HG03442 (cell line): Measurements from ENCODE around the gene ZNF92.
"Not testable (repeated sequence)": the region's sequence is repeated elsewhere in the genome, so short reads cannot be mapped to it uniquely, and the experiment has no call there.

Experiments used
- ATAC-seq: cut with Tn5 transposase; IDR thresholded peaks from one replicate; pipeline ENCODE4 v1.9.1; 2021; ENCODE audit warnings: mild to moderate bottlenecking, moderate library complexity; ENCODE audit not compliant: unreplicated experiment

Gene ZNF92

GRCh38 chr7:65373608-65374351, at the start of gene ZNF92:
Gene ZNF92, plus strand, starts transcription at chr7:65373855. Its CDS starts 143 bp downstream, at chr7:65373998.
- peak; percentile 100 for ATAC-seq

- no peak for ATAC-seq
Measured at GRCh38 chr7:65325793-65326432, 47.7 kb upstream of the ZNF92 start.

DNA sequence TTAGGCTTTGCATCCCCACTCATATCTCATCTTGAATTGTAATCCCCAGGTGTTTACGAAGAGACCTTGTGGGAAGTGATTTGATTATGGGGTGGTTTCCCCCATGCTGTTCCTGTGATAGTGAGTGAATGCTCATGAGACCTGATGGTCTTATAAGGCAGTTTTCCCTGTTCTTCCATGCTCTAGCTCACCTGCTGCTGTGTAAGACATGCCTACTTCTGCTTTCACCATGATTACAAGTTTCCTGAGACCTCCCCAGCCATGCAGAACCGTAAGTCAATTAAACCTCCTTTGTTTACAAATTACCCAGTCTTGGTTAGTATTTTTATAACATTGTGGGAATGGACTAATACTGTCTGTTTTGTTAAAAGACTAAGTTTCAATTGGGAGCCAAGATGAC, 35.3 kb upstream of the ZNF92 start:
- peak; percentile 64 for ATAC-seq

DNA sequence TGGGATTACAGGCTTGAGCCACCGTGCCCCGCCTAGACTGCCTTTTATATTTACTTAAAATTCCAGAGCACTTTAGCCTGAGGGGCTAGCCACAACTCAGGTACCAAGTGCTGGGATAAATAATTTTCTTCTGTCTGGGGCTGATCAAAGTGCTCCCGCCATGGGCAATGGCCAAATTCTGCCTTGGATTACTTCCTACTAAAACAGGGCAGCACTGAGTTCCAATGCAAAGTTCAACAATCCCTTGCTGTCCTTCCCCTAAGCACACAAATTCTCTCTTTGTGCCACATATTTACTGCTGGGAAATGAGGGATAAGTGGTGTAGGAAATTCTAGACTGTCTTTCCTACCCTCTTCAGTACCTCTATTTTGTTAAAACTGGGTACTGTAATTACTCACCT, 34.4 kb upstream of the ZNF92 start:
- no peak for ATAC-seq

GRCh38 chr7:65342723-65343629, 30.7 kb upstream of the ZNF92 start:
- ATAC-seq: no peak

DNA sequence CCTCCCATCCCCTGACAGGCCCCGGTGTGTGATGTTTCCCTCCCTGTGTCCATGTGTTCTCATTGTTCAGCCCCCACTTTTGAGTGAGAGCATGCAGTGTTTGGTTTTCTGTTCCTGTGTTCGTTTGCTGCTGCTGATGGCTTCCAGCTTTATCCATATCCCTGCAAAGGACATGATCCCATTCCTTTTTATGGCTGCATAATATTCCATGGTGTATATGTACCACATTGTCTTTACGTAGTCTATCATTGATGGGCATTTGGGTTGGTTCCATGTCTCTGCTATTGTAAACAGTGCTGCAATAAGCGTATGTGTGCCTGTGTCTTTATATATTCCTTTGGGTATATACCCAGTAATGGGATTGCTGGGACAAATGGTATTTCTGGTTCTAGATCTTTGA, 29.1 kb upstream of the ZNF92 start:
- ATAC-seq: not testable (repeated sequence)

GRCh38 chr7:65354263-65354662, 19.4 kb upstream of the ZNF92 start:
- ATAC-seq: no peak

DNA sequence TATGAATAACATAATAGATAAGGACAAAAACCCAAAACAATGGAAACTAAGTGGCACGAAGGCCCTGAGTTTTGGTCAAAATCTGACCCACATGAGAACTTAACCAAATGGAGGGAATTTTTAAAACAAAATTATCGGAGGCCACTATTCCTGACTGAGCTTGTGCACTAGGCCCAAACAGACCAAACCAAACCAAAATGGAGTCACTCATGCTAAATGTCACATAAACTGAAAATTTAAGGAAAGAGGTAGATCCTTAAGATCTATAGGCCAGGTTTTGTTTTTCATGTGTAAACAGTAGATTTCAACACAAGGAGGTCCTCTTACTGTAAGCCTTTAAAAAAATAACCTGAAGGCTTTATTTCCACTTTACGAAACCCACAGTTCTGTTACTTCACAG, 3.8 kb upstream of the ZNF92 start:
- no peak for ATAC-seq

DNA sequence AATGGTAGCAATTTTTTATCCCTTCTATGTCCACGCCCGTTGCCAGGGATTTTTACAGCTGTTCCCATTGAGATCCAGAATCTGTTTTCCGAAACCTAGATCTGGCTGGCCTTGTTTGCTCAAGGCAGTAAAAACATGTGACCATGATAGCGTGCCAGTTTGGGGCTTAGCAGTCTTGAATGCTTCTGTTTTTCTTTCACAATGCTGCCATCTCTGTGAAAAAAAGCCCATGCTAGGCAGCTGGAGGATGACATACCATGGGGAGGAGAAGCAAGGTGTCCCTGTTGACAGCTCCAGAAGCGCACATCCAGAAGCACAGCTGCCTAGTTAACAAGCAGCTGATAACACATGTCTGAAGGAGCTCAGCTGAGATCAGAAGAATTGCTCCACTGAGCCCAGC, 2.2 kb upstream of the ZNF92 start:
- ATAC-seq: no peak

- ATAC-seq: no peak
Measured at GRCh38 chr7:65379318-65379717, 5.7 kb downstream of the ZNF92 start.

GRCh38 chr7:65381742-65382141, 8.1 kb downstream of the ZNF92 start:
- ATAC-seq: no peak

GRCh38 chr7:65382452-65382851, 8.8 kb downstream of the ZNF92 start:
- peak; percentile 38 for ATAC-seq

DNA sequence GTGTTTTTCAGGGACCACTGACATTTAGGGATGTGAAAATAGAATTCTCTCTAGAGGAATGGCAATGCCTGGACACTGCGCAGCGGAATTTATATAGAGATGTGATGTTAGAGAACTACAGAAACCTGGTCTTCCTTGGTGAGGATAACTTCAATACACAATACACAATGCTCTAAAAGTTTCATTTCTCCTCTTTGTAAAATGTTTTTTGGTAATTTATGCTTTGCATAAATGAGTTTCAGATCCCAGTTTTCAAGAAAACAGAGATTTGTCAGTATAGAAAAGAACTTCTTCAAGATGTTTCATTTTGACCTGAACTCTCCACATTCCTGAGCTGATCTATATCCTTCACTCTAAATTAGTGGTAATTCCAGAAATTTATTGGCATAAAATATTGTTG, 14.2 kb downstream of the ZNF92 start:
- no peak for ATAC-seq

GRCh38 chr7:65390588-65390987, 16.9 kb downstream of the ZNF92 start:
- peak; percentile 86 for ATAC-seq

- ATAC-seq: no peak
Measured at GRCh38 chr7:65397730-65398142, 24.1 kb downstream of the ZNF92 start.

GRCh38 chr7:65398671-65399070, 25.0 kb downstream of the ZNF92 start:
- ATAC-seq: not testable (repeated sequence)

GRCh38 chr7:65399101-65399500, 25.4 kb downstream of the ZNF92 start:
- not testable (repeated sequence) for ATAC-seq

DNA sequence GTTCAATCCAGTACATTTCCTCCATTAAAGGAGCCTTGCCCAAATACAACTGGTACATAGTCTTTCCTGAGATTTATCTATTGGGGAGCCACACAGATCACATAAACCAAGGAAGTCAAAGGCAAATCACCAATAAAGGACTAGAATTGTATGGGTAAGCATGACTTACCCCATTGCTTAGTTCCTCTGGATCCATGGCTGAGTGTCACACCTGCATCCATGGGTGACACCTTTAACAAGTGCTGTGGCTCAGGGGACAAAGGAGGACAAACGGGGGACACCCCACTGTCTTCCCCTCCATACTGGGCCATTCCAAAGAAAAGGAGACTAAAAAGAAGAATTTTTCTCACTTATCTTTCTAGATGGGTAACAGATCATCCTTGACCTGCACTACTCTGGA, 30.4 kb downstream of the ZNF92 start:
- no peak for ATAC-seq

DNA sequence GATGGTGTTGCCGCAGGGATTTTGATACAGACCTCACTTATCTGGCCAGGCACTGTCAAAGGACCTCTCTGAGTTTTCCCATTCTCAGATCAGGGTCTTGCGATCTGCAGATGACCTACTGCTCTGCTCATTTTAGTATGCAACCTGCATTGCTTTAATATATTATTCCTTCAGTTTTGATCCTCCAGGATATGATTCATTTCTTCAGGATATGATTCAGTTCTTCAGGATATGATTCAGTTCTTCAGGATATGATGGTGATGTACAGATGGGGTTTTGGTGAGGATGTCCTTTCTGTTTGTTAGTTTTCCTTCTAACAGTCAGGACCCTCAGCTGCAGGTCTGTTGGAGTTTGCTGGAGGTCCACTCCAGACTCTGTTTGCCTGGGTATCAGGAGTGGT, 33.1 kb downstream of the ZNF92 start:
- not testable (repeated sequence) for ATAC-seq

DNA sequence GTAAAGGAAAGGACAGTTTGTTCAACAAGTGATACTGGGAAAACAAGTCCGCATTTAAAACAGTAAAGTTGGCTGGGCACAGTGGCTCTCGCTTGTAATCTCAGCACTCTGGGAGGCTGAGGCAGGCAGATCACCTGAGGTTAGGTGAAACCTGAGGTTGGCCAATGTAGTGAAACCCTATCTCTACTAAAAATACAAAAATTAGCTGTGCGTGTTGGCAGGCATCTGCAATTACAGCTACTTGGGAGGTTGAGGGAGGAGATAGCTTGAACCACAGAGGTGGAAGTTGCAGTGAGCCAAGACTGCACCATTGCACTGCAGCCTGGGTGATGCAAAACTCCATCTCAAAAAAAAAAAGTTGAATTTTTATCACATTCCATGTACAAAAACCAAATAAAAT, 35.7 kb downstream of the ZNF92 start:
- no peak for ATAC-seq

DNA sequence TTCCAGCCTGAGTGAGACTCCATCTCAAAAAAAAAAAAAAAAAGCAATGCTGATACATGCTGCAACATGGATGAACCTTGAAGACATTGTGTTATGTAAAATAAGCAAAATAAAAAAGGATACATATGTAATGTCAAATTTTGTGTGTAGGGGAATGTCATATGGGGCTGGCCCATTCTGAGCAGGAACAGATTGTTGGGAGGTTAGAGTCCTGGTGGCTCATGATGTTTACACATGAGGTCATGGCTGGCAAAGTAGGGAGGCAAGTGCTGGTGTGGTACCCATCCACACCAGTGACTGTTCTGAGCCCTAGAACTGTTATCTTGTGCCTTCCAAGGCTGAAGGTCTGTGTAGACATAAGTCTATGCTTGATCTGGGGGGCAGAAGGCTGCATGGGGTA, 37.6 kb downstream of the ZNF92 start:
- ATAC-seq: no peak

DNA sequence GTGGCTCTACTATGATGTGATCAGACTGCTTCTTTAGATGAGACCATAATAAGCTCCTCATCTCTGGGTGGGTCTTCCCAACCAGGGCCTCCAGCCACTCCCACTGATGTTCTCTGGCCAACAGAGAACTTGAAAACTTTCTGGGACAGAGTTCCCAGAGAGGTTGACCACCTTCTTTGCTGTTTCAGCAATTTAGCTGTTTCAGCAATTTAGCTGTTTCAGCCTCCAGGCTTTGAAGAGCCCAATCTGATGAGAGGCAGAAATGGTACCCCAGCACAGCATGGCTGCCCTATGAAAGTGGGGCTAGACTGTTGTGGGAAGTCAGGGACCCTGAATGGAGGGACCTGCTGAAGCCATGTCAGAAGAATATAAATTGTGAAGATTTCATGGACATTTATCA, 49.0 kb downstream of the ZNF92 start:
- no peak for ATAC-seq
